Suprapubic skin (tissue), 4 donors: ENCODE measurements around the gene TFAP2A. TPM values are rescaled to one million over a fixed set of nuclear protein-coding genes. Genes with fewer than 3 reads are reported as not detected.
A peak's percentile ranks its signal among the peaks of the same experiment; 100 is the strongest.

Source experiments
- DNase-seq, 2 donors: peaks; one replicate each; pipeline ENCODE4 v3.0.0-alpha.2; 2019; ENCODE audit warnings: low spot score in 2 of 2
- H3K27ac ChIP-seq: fragments of 200-600 bp; sonication (generic); one replicate; pipeline ENCODE4 v1.5.1; 2019
- H3K27me3 ChIP-seq: fragments of 200-600 bp; sonication (generic); one replicate; pipeline ENCODE4 v1.5.1; 2019
- H3K36me3 ChIP-seq: fragments of 200-600 bp; sonication (generic); one replicate; pipeline ENCODE4 v1.5.1; 2019
- H3K4me1 ChIP-seq: fragments of 200-600 bp; sonication (generic); one replicate; pipeline ENCODE4 v1.5.1; 2019
- H3K4me3 ChIP-seq: fragments of 200-600 bp; sonication (generic); one replicate; pipeline ENCODE4 v1.5.1; 2019; ENCODE audit warnings: mild to moderate bottlenecking
- H3K9me3 ChIP-seq: fragments of 200-600 bp; sonication (generic); one replicate; pipeline ENCODE4 v1.5.1; 2019
- EP300 ChIP-seq: sonication (generic); formaldehyde crosslinking; IDR thresholded peaks from one replicate; pipeline ENCODE4 v1.6.1; 2017; ENCODE audit warnings: antibody characterized with exemption
- POLR2A ChIP-seq, 2 donors: fragments of 450-650 bp; IDR thresholded peaks; one replicate each; pipeline ENCODE4 v1.6.1; 2017; ENCODE audit warnings: antibody characterized with exemption in 2 of 2, mild to moderate bottlenecking in 2 of 2, moderate library complexity in 2 of 2
- POLR2AphosphoS5 ChIP-seq, 3 donors: sonication (generic); formaldehyde crosslinking; IDR thresholded peaks; one replicate each; pipeline ENCODE4 v1.6.1; 2017; ENCODE audit warnings: antibody characterized with exemption in 3 of 3
- WGBS: methylation state at CpG from one replicate; pipeline ENCODE4 v1.1.5; 2018; 5-methylcytosine and 5-hydroxymethylcytosine counted together
- total RNA-seq, 4 donors: library from RNA; depleted of rRNA; stranded (reverse); fragments of >200 nt; gene quantifications; one replicate each; pipeline ENCODE4 v1.1.0, GENCODE V29; 2016
- TF ChIP-seq, protein P1 (sequence below), 2 donors: fragments of 200-600 bp in 1 of 2; fragments of 450-650 bp in 1 of 2; sonication (generic) in 1 of 2; IDR thresholded peaks; one replicate each; pipeline ENCODE4 v1.5.1; 2016 to 2019; ENCODE audit warnings: antibody characterized with exemption in 2 of 2, mild to moderate bottlenecking in 1 of 2, moderate library complexity in 1 of 2

TFAP2A gene
- total RNA-seq, 4 donors from 2014 or later: 86.7 to 135 (median 91.9) TPM

DNA sequence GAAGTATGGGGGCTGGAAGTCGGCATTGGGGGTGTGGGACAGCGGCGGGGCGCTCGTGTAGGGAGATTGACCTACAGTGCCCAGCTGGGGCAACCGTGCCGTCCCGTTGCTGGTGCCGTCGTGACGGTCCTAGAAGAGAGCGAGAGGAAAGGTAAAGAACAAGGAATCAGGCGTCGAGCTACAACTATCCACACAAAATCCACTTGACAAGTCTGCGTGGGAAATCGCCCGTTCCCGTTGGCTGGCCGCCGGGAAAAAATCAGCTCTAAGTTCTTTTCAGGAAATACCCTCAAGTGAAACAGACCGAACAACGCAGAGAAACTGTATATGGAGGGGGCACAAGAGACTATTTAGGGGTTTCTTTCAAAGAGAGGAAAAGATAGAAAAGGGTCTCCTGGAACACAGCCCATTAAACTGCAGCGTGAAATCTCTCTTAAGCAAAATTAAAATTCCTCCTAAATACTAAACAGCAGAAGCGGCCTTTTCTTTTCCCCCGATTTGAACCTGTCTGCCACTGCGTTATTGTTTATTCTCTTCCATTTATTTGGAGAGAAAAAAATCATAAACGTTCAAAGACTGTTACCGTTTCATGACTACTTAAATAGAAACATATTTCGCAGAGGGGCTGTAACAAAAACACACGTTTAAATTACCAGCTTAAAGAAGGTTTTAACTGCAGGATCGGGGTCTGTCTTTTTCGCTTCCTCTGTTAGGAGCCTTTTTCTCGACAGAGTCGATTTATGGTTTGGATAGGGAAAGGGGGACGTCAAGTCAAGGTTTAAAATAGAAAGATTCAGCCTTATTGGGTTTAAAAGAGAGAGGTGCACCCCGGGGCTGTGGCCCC is 4.4 kb downstream of the TFAP2A start:
- DNase-seq: no peak
- H3K4me3 ChIP-seq: peak overlapping the region; percentile 83
- no peaks in the 10 kb centered on the region for H3K9me3 ChIP-seq
- no peak for TF ChIP-seq POLR2A (IDR thresholded peaks at IDR 0.05)
- TF ChIP-seq, protein P1, sequence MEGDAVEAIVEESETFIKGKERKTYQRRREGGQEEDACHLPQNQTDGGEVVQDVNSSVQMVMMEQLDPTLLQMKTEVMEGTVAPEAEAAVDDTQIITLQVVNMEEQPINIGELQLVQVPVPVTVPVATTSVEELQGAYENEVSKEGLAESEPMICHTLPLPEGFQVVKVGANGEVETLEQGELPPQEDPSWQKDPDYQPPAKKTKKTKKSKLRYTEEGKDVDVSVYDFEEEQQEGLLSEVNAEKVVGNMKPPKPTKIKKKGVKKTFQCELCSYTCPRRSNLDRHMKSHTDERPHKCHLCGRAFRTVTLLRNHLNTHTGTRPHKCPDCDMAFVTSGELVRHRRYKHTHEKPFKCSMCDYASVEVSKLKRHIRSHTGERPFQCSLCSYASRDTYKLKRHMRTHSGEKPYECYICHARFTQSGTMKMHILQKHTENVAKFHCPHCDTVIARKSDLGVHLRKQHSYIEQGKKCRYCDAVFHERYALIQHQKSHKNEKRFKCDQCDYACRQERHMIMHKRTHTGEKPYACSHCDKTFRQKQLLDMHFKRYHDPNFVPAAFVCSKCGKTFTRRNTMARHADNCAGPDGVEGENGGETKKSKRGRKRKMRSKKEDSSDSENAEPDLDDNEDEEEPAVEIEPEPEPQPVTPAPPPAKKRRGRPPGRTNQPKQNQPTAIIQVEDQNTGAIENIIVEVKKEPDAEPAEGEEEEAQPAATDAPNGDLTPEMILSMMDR (IDR thresholded peaks at IDR 0.05): no peak
- TF ChIP-seq EP300: no peak
- TF ChIP-seq POLR2AphosphoS5 (IDR thresholded peaks at IDR 0.05): no peak
- H3K27ac ChIP-seq: peak overlapping the region; percentile 98
- H3K36me3 ChIP-seq: no peaks in the 10 kb centered on the region
- H3K27me3 ChIP-seq: peaks cover 70% of the 10 kb centered on the region
- 11% methylated on average over 34 of the region's 36 CpGs for WGBS
- peaks cover 54% of the 10 kb centered on the region for H3K4me1 ChIP-seq

DNA sequence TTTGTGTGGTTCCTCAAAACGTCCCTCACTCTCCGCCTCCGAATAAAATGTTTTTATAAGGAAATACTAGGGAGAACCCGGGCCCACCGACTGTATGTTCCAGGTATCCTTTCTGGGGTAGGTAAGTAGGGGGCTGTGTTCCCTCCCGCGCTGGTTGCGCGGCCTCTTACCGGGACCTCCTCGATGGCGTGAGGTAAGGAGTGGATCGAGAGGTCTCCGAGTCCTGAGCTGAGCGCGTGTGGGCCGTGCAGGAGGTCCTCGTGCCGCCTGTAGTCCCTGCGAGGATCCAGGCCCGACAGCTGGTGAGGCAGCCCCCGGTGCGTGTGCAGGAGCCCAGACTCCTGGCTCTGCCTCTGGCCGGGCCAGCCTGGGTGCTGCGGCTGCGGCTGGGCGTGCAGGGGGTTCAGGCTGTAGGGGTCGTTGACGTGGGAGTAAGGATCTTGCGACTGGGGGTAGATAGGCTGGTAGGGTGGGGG is 5.1 kb downstream of the TFAP2A start:
- no peaks in the 10 kb centered on the region for H3K36me3 ChIP-seq
- peaks cover 63% of the 10 kb centered on the region for H3K27me3 ChIP-seq
- WGBS: 11% methylated on average over 7 of the region's 30 CpGs
- H3K4me1 ChIP-seq: peaks cover 54% of the 10 kb centered on the region
- peak overlapping the region; percentile 83 for H3K4me3 ChIP-seq
- H3K9me3 ChIP-seq: no peaks in the 10 kb centered on the region
- TF ChIP-seq POLR2AphosphoS5 (IDR thresholded peaks at IDR 0.05): no peak
- TF ChIP-seq, protein P1 (IDR thresholded peaks at IDR 0.05): no peak
- H3K27ac ChIP-seq: peak overlapping the region; percentile 98
- no peak for DNase-seq

DNA sequence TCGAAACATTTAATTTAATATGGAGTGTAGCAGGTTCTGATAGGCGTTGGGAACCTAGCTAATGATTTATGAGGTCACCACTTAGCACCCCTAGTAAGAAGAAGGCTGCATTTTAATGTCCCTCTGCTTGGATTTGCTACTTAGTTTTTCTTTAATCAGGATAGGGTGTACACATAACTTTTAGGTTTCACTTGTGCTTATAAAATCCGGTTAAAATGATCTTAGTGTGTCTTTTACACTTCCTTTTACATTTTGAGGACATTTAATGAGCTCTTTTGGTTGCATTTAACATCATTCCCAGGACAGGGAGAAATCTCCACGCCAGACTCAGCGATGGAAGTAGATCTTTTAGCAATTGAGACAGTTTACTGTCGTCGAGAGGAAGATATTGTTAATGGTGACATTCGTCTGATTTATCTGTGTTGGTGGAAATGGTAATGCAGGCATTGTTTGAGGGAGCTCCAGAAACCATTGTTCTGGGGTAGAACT is 5.6 kb downstream of the TFAP2A start:
- Histone ChIP-seq H3K4me3 (peak overlapping the region; percentile 83), H3K9me3 (no peaks in the 10 kb centered on the region), H3K4me1 (peaks cover 53% of the 10 kb centered on the region), H3K27me3 (peaks cover 58% of the 10 kb centered on the region), H3K36me3 (no peaks in the 10 kb centered on the region), H3K27ac (peak overlapping the region; percentile 98)
- 14% methylated on average over 8 of the region's 8 CpGs for WGBS
- DNase-seq: no peak
- TF ChIP-seq EP300 (no peak), POLR2AphosphoS5 (IDR thresholded peaks at IDR 0.05) (no peak), POLR2A (IDR thresholded peaks at IDR 0.05) (no peak)
- TF ChIP-seq, protein P1 (IDR thresholded peaks at IDR 0.05): no peak

DNA sequence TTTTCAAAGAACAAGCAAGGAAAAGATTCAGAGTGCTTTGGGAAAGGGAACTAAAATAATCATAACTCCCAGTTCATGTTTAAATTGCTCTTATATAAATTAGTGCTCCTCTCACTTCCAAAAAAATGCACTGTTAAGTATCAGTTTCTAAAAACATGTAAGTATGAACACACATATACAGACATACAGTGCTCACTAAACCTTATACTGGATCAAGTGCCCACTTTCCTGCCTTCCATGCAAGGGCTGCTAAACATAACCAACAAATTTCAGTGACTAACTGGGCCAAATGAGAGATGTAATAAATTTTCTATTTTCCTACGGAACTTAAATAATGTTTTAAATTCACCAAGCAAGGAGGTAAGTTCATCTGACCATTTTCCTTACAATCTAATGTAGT is 6.4 kb downstream of the TFAP2A start:
- TF ChIP-seq POLR2A (IDR thresholded peaks at IDR 0.05) (no peak), POLR2AphosphoS5 (IDR thresholded peaks at IDR 0.05) (no peak), EP300 (no peak)
- TF ChIP-seq, protein P1 (IDR thresholded peaks at IDR 0.05): no peak
- Histone ChIP-seq H3K27ac (peak overlapping the region; percentile 98), H3K9me3 (no peaks in the 10 kb centered on the region), H3K36me3 (no peaks in the 10 kb centered on the region), H3K27me3 (peaks cover 50% of the 10 kb centered on the region), H3K4me3 (peak overlapping the region; percentile 83), H3K4me1 (peaks cover 51% of the 10 kb centered on the region)
- 22% methylated on average over 1 of the region's 1 CpG for WGBS
- no peak for DNase-seq

DNA sequence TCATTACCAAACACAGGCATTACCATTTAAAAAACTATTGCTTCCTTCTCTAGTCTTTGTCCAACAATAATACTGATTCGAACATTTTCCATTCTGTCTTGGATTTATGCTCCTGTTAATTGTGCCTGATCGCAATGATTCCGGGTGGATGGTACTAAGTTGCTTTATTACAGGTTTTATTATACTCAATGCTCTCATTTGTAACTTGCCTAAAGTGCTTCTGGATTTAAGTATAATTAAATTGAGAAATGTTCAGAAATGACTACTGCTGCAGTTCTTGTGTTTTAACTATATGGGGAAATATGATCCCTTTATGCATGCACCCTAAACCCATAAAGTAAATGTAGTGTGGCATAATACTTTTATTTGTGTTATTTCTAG is 7.2 kb downstream of the TFAP2A start:
- peak overlapping the region; percentile 98 for H3K27ac ChIP-seq
- TF ChIP-seq POLR2A (IDR thresholded peaks at IDR 0.05) (no peak), POLR2AphosphoS5 (IDR thresholded peaks at IDR 0.05) (no peak), EP300 (no peak)
- TF ChIP-seq, protein P1 (IDR thresholded peaks at IDR 0.05): no peak
- H3K4me3 ChIP-seq: peak overlapping the region; percentile 83
- no peaks in the 10 kb centered on the region for H3K9me3 ChIP-seq
- no peak for DNase-seq
- peaks cover 51% of the 10 kb centered on the region for H3K4me1 ChIP-seq
- 10% methylated on average over 3 of the region's 3 CpGs for WGBS
- no peaks in the 10 kb centered on the region for H3K36me3 ChIP-seq
- H3K27me3 ChIP-seq: peaks cover 42% of the 10 kb centered on the region
